ENCODE results near the gene GFRA1.

The GFRA1 gene

GRCh38 chr10:116120688-116121455 lies 152.1 kb downstream of the GFRA1 start:
- DNase-seq, result no peak

GRCh38 chr10:116118847-116119246 lies 154.2 kb downstream of the GFRA1 start:
- no peak for DNase-seq

GRCh38 chr10:116115797-116116196 lies 157.2 kb downstream of the GFRA1 start:
- no peak for DNase-seq

GRCh38 chr10:116115036-116115641 lies 157.9 kb downstream of the GFRA1 start:
- DNase-seq, result no peak

GRCh38 chr10:116113721-116114501 lies 159.1 kb downstream of the GFRA1 start:
- DNase-seq, result no peak

- DNase-seq, result no peak
Observed at GRCh38 chr10:116112232-116113231, 160.5 kb downstream of the GFRA1 start.

- no peak for DNase-seq
Observed at GRCh38 chr10:116111483-116112095, 161.4 kb downstream of the GFRA1 start.

GRCh38 chr10:116110736-116111135 lies 162.3 kb downstream of the GFRA1 start:
- DNase-seq, result no peak

GRCh38 chr10:116109881-116110280 lies 163.1 kb downstream of the GFRA1 start:
- no peak for DNase-seq

- DNase-seq, result no peak
Observed at GRCh38 chr10:116109481-116109880, 163.5 kb downstream of the GFRA1 start.

GRCh38 chr10:116108095-116108494 lies 164.9 kb downstream of the GFRA1 start:
- no peak for DNase-seq

- DNase-seq, result no peak
Observed at GRCh38 chr10:116106611-116107010, 166.4 kb downstream of the GFRA1 start.

GRCh38 chr10:116105264-116105663 lies 167.7 kb downstream of the GFRA1 start:
- DNase-seq, result no peak

GRCh38 chr10:116104210-116104932 lies 168.6 kb downstream of the GFRA1 start:
- DNase-seq, result no peak

- DNase-seq, result no peak
Observed at GRCh38 chr10:116103668-116104067, 169.3 kb downstream of the GFRA1 start.

- DNase-seq, result no peak
Observed at GRCh38 chr10:116101616-116102315, 171.2 kb downstream of the GFRA1 start.

GRCh38 chr10:116100984-116101383 lies 172.0 kb downstream of the GFRA1 start:
- DNase-seq, result no peak

- no peak for DNase-seq
Observed at GRCh38 chr10:116099023-116099420, 174.0 kb downstream of the GFRA1 start.

- no peak for DNase-seq
Observed at GRCh38 chr10:116098411-116099022, 174.5 kb downstream of the GFRA1 start.

- DNase-seq, result no peak
Observed at GRCh38 chr10:116097239-116097784, 175.7 kb downstream of the GFRA1 start.
